ENCODE data around the gene HS3ST5. TPM values are rescaled to one million over a fixed set of nuclear protein-coding genes. Genes with fewer than 3 reads are reported as not detected.

The HS3ST5 gene
- total RNA-seq, 1 donor = not detected

DNA sequence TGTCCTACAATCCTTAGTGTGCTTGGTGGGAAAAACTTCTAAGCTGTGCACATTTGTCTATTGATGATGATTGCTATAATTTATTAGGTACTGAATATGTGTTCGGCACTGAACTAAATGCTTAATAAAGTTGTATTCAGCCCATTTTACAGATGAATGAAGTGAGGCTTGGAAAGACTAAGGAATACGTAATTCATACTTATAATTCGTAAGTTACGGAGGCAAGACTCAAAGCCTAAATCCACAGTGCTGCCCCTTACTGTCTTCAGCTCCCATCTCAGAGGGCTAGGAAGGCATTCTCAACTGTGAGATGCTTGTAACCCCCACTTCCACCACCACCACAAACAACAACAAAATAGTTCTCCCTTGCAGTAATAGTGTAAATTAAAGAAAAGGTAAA lies 171.3 kb downstream of the HS3ST5 start:
- Histone ChIP-seq H4K20me1 (ENCODE audit: insufficient read depth, low read length) (no peaks in the 10 kb centered on the region), H3K4me2 (ENCODE audit: insufficient read depth, low read length) (no peak overlapping the region), H3K4me3 (ENCODE audit: insufficient read depth, low read length) (no peak overlapping the region), H3K27ac (ENCODE audit: low read depth, low read length) (no peak overlapping the region), H3K36me3 (ENCODE audit: insufficient read depth, low read length) (no peaks in the 10 kb centered on the region), H3K27me3 (ENCODE audit: insufficient read depth, low read length) (no peaks in the 10 kb centered on the region), H3K4me1 (ENCODE audit: insufficient read depth, low read length) (no peaks in the 10 kb centered on the region), H2AFZ (ENCODE audit: low read length) (no peak overlapping the region), H3K79me2 (ENCODE audit: insufficient read depth, low read length) (no peaks in the 10 kb centered on the region), H3K9me3 (ENCODE audit: low read depth, low read length) (no peaks in the 10 kb centered on the region)
- DNase-seq (ENCODE audit: insufficient read length, low spot score, missing footprints) = no peak
- TF ChIP-seq CTCF (IDR thresholded peaks at IDR 0.05; ENCODE audit: extremely low read depth, low read depth, low read length) = no peak

GRCh38 chr6:114170958-114171387 lies 171.8 kb downstream of the HS3ST5 start:
- Histone ChIP-seq H3K27ac (ENCODE audit: low read depth, low read length) (no peak overlapping the region), H4K20me1 (ENCODE audit: insufficient read depth, low read length) (no peaks in the 10 kb centered on the region), H3K9me3 (ENCODE audit: low read depth, low read length) (no peaks in the 10 kb centered on the region), H3K36me3 (ENCODE audit: insufficient read depth, low read length) (no peaks in the 10 kb centered on the region), H3K79me2 (ENCODE audit: insufficient read depth, low read length) (no peaks in the 10 kb centered on the region), H3K27me3 (ENCODE audit: insufficient read depth, low read length) (no peaks in the 10 kb centered on the region), H3K4me3 (ENCODE audit: insufficient read depth, low read length) (no peak overlapping the region), H3K4me2 (ENCODE audit: insufficient read depth, low read length) (no peak overlapping the region), H3K4me1 (ENCODE audit: insufficient read depth, low read length) (no peaks in the 10 kb centered on the region), H2AFZ (ENCODE audit: low read length) (no peak overlapping the region)
- no peak for TF ChIP-seq CTCF (IDR thresholded peaks at IDR 0.05; ENCODE audit: extremely low read depth, low read depth, low read length)
- no peak for DNase-seq (ENCODE audit: insufficient read length, low spot score, missing footprints)

DNA sequence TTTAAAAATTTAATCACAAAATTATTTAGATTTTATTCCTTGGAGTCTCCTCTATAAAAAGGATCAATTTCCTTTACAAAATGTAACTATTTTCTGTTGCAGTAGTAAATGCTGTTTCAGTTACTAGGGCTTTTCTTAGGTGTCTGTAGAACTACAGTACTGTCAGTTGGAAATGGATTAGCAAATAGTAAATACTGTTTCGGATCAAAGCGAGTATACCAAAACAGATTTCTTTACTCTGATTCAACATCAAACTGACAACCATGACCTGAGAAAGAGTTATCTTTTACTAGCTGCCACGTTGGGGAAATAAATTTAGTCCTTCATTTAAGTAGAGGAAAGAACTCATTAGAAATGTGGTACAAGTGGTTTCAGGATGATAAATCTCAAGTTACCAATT lies 172.5 kb downstream of the HS3ST5 start:
- no peak for TF ChIP-seq CTCF (IDR thresholded peaks at IDR 0.05; ENCODE audit: extremely low read depth, low read depth, low read length)
- Histone ChIP-seq H3K79me2 (ENCODE audit: insufficient read depth, low read length) (no peaks in the 10 kb centered on the region), H2AFZ (ENCODE audit: low read length) (no peak overlapping the region), H3K9me3 (ENCODE audit: low read depth, low read length) (no peaks in the 10 kb centered on the region), H3K36me3 (ENCODE audit: insufficient read depth, low read length) (no peaks in the 10 kb centered on the region), H3K4me2 (ENCODE audit: insufficient read depth, low read length) (no peak overlapping the region), H3K27ac (ENCODE audit: low read depth, low read length) (no peak overlapping the region), H3K27me3 (ENCODE audit: insufficient read depth, low read length) (no peaks in the 10 kb centered on the region), H4K20me1 (ENCODE audit: insufficient read depth, low read length) (no peaks in the 10 kb centered on the region), H3K4me3 (ENCODE audit: insufficient read depth, low read length) (no peak overlapping the region), H3K4me1 (ENCODE audit: insufficient read depth, low read length) (no peaks in the 10 kb centered on the region)
- no peak for DNase-seq (ENCODE audit: insufficient read length, low spot score, missing footprints)

- TF ChIP-seq CTCF (IDR thresholded peaks at IDR 0.05; ENCODE audit: extremely low read depth, low read depth, low read length) = no peak
- Histone ChIP-seq H3K4me1 (ENCODE audit: insufficient read depth, low read length) (no peaks in the 10 kb centered on the region), H3K9me3 (ENCODE audit: low read depth, low read length) (no peaks in the 10 kb centered on the region), H3K36me3 (ENCODE audit: insufficient read depth, low read length) (no peaks in the 10 kb centered on the region), H2AFZ (ENCODE audit: low read length) (no peak overlapping the region), H3K27me3 (ENCODE audit: insufficient read depth, low read length) (no peaks in the 10 kb centered on the region), H4K20me1 (ENCODE audit: insufficient read depth, low read length) (no peaks in the 10 kb centered on the region), H3K27ac (ENCODE audit: low read depth, low read length) (no peak overlapping the region), H3K4me2 (ENCODE audit: insufficient read depth, low read length) (no peak overlapping the region), H3K79me2 (ENCODE audit: insufficient read depth, low read length) (no peaks in the 10 kb centered on the region), H3K4me3 (ENCODE audit: insufficient read depth, low read length) (no peak overlapping the region)
- DNase-seq (ENCODE audit: insufficient read length, low spot score, missing footprints) = no peak
These were observed 173.1 kb downstream of the HS3ST5 start for GRCh38 chr6:114169763-114170162.
